Keratinocyte (primary cell): ENCODE measurements around the gene ADARB2. TPM values are rescaled to one million over a fixed set of nuclear protein-coding genes. Genes with fewer than 3 reads are reported as not detected.

ENCODE experiments used
- DNase-seq: peaks from one replicate; pipeline ENCODE4 v3.0.0-alpha.2; 2011; ENCODE audit warnings: low read depth, missing footprints, low spot score
- FAIRE-seq: peaks from 2 replicates; lab custom pipeline; 2011; peaks lifted over from hg19 to GRCh38; lab: Jason Lieb, UNC
- H2AFZ ChIP-seq: 2 replicates; pipeline ENCODE4 v1.6.0; 2012; ENCODE audit warnings: low read length, control low read depth, inconsistent platforms; ENCODE audit not compliant: control insufficient read depth
- H3K27ac ChIP-seq: 2 replicates; pipeline ENCODE4 v1.5.1; 2011; ENCODE audit warnings: low read length; ENCODE audit not compliant: control insufficient read depth, insufficient read depth
- H3K27me3 ChIP-seq: 3 replicates; pipeline ENCODE4 v1.6.0; 2011; ENCODE audit warnings: low read length; ENCODE audit not compliant: control insufficient read depth, insufficient read depth; ENCODE audit errors: extremely low read depth
- H3K36me3 ChIP-seq, 2 experiments: 2 replicates in 1 of 2; 3 replicates in 1 of 2; pipeline ENCODE4 v1.5.1; 2011; ENCODE audit warnings: low read length in 2 of 2, mild to moderate bottlenecking in 1 of 2; ENCODE audit not compliant: control insufficient read depth in 2 of 2, insufficient read depth in 2 of 2; ENCODE audit errors: extremely low read depth in 1 of 2
- H3K4me1 ChIP-seq: 3 replicates; pipeline ENCODE4 v1.5.1; 2011; ENCODE audit warnings: low read length; ENCODE audit not compliant: control insufficient read depth, insufficient read depth; ENCODE audit errors: extremely low read depth
- H3K4me2 ChIP-seq: 3 replicates; pipeline ENCODE4 v1.6.0; 2011; ENCODE audit warnings: low read depth, low read length; ENCODE audit not compliant: control insufficient read depth, insufficient read depth; ENCODE audit errors: extremely low read depth
- H3K4me3 ChIP-seq, 3 experiments: fragments of 200-600 bp in 1 of 3; sonication (generic) in 1 of 3; 2 replicates in 2 of 3; 3 replicates in 1 of 3; pipeline ENCODE4 v1.5.1; 2011 to 2016; ENCODE audit warnings: low read length in 3 of 3, mild to moderate bottlenecking in 3 of 3, control low read depth in 2 of 3, inconsistent platforms in 1 of 3, low read depth in 1 of 3, mixed read lengths in 1 of 3, mixed run types in 1 of 3, moderate library complexity in 1 of 3; ENCODE audit not compliant: control insufficient read depth in 2 of 3, insufficient read depth in 2 of 3; ENCODE audit errors: extremely low read depth in 1 of 3
- H3K79me2 ChIP-seq: 2 replicates; pipeline ENCODE4 v1.6.0; 2012; ENCODE audit warnings: low read length; ENCODE audit not compliant: control insufficient read depth, insufficient read depth
- H3K9ac ChIP-seq: 3 replicates; pipeline ENCODE4 v1.6.0; 2011; ENCODE audit warnings: low read length; ENCODE audit not compliant: control insufficient read depth, insufficient read depth; ENCODE audit errors: extremely low read depth
- H3K9me1 ChIP-seq: 3 replicates; pipeline ENCODE4 v1.6.0; 2011; ENCODE audit warnings: low read length; ENCODE audit not compliant: control insufficient read depth, insufficient read depth; ENCODE audit errors: extremely low read depth
- H3K9me3 ChIP-seq: 2 replicates; pipeline ENCODE4 v1.5.1; 2012; ENCODE audit warnings: low read depth, low read length; ENCODE audit not compliant: control insufficient read depth
- H4K20me1 ChIP-seq: 3 replicates; pipeline ENCODE4 v1.6.0; 2011; ENCODE audit warnings: low read length; ENCODE audit not compliant: control insufficient read depth, insufficient read depth; ENCODE audit errors: extremely low read depth
- CTCF ChIP-seq, 3 experiments: IDR thresholded peaks in 1 of 3; conservative IDR thresholded peaks in 1 of 3; optimal IDR thresholded peaks in 1 of 3; 2 replicates in 2 of 3; 3 replicates in 1 of 3; pipeline versions ENCODE3 to v1.5.1; 2011; ENCODE audit warnings: low read length in 3 of 3, mild to moderate bottlenecking in 3 of 3, moderate library complexity in 2 of 3, control low read depth in 1 of 3, inconsistent platforms in 1 of 3; ENCODE audit not compliant: insufficient read depth in 2 of 3; ENCODE audit errors: extremely low read depth in 1 of 3
- EZH2 ChIP-seq: IDR thresholded peaks from one replicate; pipeline ENCODE4 v1.6.1; 2012; ENCODE audit warnings: inconsistent platforms, mild to moderate bottlenecking, low read length, moderate library complexity
- dilution Hi-C: fragments of 300-500 bp; cut with MboI; formaldehyde crosslinking; loops from one replicate; pipeline ENCODE4 v1.7.0; 2020; ENCODE audit warnings: low sequenced_read_pairs; ENCODE audit not compliant: extremely low pct_ligation_motif_present
- polyA plus RNA-seq, 5 experiments: library from polyadenylated mRNA; depleted of rRNA in 3 of 5; stranded (reverse) in 3 of 5; stranded (forward) in 1 of 5; unstranded in 1 of 5; fragments of >200 nt; gene quantifications; 1 replicate in 1 of 5; 2 replicates in 3 of 5; 3 replicates in 1 of 5; pipeline versions ENCODE4 v1.2.1 to v1.2.3, GENCODE V29; 2011 to 2012; ENCODE audit warnings: missing spikeins in 2 of 5, low read depth in 1 of 5, low replicate concordance in 1 of 5

Gene ADARB2
- polyA plus RNA-seq, 1 donor (not counting 4 experiments of a cell fraction or from before 2014, with no cell fraction given), result not detected

- H3K4me3 ChIP-seq, result no peak overlapping the region
- H2AFZ ChIP-seq, result no peak overlapping the region
- no peaks in the 10 kb centered on the region for H3K9me3 ChIP-seq
- no peak overlapping the region for H3K4me2 ChIP-seq
- no peaks in the 10 kb centered on the region for H3K79me2 ChIP-seq
- TF ChIP-seq EZH2 (no peak), CTCF (optimal IDR thresholded peaks at IDR 0.05 in 1 of 3, IDR thresholded peaks at IDR 0.05 in 1 of 3, conservative IDR thresholded peaks at IDR 0.05 in 1 of 3; ENCODE audit: extremely low read depth in 1 of 3, insufficient read depth in 2 of 3, low read length in 3 of 3) (peak; percentile 16 to 90 (median 34))
- DNase-seq (peak; percentile 1), FAIRE-seq (peak; percentile 56)
- dilution Hi-C loops, result no loop called here
- no peaks in the 10 kb centered on the region for H4K20me1 ChIP-seq
- H3K36me3 ChIP-seq, result no peaks in the 10 kb centered on the region
- no peaks in the 10 kb centered on the region for H3K9me1 ChIP-seq
- no peak overlapping the region for H3K27ac ChIP-seq
- H3K27me3 ChIP-seq, result no peaks in the 10 kb centered on the region
- H3K4me1 ChIP-seq, result no peaks in the 10 kb centered on the region
- H3K9ac ChIP-seq, result no peak overlapping the region
Observed at GRCh38 chr10:1715821-1716220, 21.5 kb downstream of the ADARB2 start.

GRCh38 chr10:1712944-1713671, 24.2 kb downstream of the ADARB2 start:
- Histone ChIP-seq H3K27ac (no peak overlapping the region), H3K9ac (no peak overlapping the region), H3K36me3 (no peaks in the 10 kb centered on the region), H3K27me3 (no peaks in the 10 kb centered on the region), H3K9me1 (no peaks in the 10 kb centered on the region), H4K20me1 (no peaks in the 10 kb centered on the region), H3K4me3 (no peak overlapping the region), H3K9me3 (no peaks in the 10 kb centered on the region), H3K4me1 (no peaks in the 10 kb centered on the region), H3K79me2 (no peaks in the 10 kb centered on the region), H3K4me2 (no peak overlapping the region), H2AFZ (no peak overlapping the region)
- TF ChIP-seq CTCF (optimal IDR thresholded peaks at IDR 0.05 in 1 of 3, IDR thresholded peaks at IDR 0.05 in 1 of 3, conservative IDR thresholded peaks at IDR 0.05 in 1 of 3; ENCODE audit: extremely low read depth in 1 of 3, insufficient read depth in 2 of 3, low read length in 3 of 3) (no peak), EZH2 (no peak)
- no peak for FAIRE-seq
- DNase-seq, result no peak
- dilution Hi-C loops, result no loop called here
